Activated naive CD4-positive, alpha-beta T cell treated with anti-CD3 and anti-CD28 coated beads, Interleukin-2, amount 50 U/mL, for 16 hours (primary cell): ENCODE measurements around the gene MAN1C1.
"Not testable (repeated sequence)": the region's sequence is repeated elsewhere in the genome, so short reads cannot be mapped to it uniquely, and the experiment has no call there.

ENCODE experiments used
- DNase-seq: peaks from one replicate; pipeline ENCODE4 v3.0.0-alpha.2; 2020

MAN1C1 gene

GRCh38 chr1:25683731-25684130, 67.1 kb downstream of the MAN1C1 start:
- no peak for DNase-seq

DNA sequence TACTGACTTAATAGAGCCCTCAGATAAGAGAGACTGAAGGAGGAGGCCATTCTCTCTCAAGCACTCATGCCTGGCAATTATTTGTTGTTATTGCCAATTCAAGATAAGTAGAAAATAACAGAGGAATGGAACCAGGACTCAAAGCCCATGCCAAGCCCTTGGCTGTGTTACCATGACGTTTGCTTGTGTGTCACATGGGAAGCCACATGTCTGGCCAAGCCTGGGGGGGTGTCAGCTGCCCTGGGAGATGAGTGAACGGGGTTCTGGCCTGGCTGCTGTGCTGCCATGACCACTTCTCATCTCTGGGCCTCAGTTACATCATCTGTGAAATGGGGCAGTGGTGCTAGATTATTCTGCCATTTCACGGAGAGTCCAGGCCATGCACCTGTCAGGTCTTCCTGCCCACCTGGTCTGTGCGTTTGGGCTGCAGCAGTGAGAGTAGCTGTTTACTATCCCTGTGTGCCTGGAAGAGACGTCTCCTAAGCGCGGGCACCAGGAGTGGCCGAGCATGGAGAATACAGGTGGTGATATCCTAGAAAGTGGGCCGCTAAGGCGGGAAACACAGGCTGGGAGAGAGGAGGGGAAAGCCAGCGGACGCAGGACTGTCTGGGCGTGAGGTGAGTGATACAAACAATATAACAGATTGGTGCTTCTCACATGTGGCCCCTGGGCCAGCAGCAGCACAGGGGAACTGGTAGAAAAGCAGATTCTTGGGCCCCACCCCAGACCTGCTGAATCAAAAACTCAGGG, 67.8 kb downstream of the MAN1C1 start:
- no peak for DNase-seq

GRCh38 chr1:25685211-25685750, 68.7 kb downstream of the MAN1C1 start:
- DNase-seq, result no peak

GRCh38 chr1:25685938-25686665, 69.5 kb downstream of the MAN1C1 start:
- DNase-seq, result no peak

- no peak for DNase-seq
Observed at GRCh38 chr1:25687221-25688017, 70.8 kb downstream of the MAN1C1 start.

DNA sequence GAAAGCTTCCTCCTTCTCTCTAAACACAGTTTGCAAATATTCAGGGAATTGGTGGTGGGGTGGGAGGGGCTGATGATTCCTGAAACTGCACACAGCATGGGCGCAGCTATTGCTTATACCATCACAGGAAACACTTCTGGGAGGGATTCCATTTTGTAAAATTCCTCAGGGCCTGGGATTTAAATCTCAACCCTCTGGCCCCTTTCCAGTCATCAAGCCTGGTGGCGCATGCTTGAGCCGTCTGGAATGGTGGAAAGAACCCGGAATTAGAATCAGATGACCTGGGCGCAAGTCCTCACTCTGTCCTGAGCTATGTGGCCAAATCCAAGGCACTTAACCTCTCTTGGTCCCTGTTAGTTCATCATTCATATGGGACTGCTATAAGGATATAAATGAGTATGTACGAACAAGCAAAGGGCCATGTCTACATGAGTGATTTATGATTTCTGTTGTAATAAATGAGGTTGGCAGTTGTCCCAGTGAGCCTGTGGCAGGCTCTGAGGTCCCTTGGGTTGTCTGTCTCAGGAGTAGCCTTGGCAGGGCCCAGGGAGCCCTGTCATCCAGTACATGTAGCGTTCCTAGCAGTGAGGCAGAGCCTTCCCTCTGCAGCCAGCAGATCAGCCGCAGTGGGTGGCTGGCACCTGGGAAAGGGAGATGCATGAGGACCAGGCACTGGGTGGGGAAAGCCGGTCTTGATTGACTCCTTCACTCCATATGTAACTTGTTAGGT, 72.0 kb downstream of the MAN1C1 start:
- no peak for DNase-seq

DNA sequence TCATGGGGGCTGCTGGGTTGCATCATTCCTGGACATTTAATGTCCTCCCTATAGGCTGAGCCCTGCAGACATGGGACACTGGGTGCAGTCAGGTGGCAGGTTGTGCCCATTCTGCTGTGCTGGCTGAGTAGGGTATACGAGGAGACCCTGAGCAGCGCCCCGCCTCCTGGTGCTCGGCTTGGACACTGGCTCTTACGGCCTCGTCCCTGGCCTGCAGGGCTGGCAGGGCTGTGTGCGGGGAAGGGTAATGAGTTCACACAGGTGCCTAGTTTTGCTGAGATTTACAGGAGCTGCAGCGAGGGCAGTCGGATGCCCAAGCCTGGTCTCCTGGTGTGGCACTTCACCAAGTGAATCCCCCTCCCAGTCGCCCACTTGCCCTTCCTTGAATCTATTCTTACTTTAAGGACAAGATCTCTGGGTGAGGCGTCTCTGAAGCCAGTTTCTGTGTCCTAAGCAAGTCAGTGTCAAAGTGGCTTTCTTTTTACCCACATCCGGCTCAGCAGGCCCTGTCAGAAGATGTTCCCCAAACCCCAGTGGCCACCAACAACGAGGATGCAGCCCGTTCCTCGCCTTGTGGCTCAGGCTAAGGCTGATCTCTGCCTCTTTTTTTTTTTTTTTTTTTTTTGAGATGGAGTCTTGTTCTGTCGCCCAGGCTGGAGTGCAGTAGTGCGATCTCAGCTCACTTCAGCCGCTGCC, 73.2 kb downstream of the MAN1C1 start:
- no peak for DNase-seq

DNA sequence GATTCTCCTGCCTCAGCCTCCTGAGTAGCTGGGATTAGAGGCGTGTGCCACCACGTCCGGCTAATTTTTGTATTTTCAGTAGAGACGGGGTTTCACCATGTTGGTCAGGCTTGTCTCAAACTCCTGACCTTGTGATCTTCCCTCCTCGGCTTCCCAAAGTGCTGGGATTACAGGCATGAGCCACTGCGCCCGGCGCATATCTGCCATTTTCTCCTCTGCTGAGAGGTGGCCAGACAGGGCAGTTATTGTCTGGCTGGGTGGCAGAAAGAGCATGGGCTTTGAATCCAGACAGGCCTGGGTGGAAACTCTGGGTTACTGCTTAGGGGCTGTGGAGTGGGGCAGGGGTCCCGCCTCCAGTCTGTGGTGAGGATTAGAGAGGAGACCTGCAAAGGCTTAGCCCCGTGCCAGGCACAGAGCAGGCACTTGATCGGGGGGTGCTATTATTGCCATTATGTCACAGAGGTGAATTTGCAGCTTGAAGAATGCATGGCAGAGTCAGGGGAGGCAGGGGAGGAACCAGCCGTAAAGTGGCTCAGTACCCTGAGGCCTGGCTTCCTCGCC, 73.9 kb downstream of the MAN1C1 start:
- no peak for DNase-seq

- DNase-seq, result no peak
Observed at GRCh38 chr1:25691211-25691610, 74.6 kb downstream of the MAN1C1 start.

DNA sequence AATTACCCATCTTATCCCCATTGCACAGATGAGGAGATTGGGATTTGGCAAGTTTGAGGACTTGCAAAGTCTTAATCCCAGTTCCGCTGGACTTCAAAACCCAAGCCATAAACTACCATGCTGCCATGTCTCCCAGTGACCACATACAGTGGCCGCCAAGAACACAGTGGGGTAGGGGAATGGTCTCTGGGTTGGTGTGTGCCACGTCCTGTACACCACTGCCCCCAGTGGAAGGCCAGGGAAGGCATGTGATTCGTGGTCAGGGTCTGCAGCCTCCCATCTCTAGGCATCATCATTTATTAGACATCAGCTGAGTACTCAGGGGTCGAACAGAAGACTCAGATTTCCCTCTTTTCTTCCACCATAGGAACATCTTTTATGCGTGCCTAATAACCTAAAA, 76.0 kb downstream of the MAN1C1 start:
- DNase-seq, result peak; percentile 46

- DNase-seq, result no peak
Observed at GRCh38 chr1:25694167-25695007, 77.8 kb downstream of the MAN1C1 start.

- DNase-seq, result no peak
Observed at GRCh38 chr1:25695090-25695770, 78.6 kb downstream of the MAN1C1 start.

DNA sequence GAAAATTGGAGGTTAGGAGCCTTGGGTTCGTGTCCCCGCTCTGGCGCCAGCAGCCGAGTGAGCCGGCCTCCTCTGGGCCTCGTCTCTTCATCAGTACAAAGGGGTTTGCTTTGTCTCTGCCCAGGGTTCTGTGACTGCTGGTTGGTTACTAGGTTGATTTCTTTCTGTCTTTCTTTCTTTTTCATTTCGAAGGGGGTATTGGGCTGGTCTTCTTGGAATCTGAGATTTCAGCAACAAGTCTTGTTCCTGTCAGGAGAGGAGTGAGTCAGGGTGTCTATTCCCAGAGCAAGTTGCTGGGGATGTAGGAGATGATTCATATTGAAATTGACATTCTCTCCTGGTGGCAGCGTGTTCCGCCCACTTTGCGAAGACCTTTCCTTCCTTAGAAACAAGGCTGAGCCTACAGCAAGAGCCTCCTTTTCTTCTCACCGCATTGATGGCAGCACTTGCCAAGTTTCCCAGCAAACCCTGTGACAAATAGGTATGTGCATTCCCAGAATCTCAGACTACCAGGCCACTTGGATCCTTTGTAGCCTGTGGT, 79.2 kb downstream of the MAN1C1 start:
- DNase-seq, result no peak

DNA sequence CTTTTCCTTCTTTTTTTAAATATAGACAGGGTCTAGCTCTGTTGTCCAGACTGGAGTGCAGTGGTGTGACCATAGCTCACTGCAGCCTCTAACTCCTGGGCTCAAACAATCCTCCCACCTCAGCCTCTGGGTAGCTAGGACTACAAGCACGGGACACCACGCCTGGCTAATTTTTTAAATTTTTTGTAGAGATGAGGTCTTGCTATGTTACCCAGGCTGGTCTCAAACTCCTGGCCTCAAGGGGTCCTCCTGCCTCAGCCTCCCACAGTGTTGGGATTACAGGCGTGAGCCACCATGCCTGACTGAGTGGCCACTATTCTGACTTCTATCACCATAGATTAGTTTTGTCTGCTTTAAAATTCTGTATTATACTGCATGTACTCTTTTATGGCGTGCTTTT, 80.1 kb downstream of the MAN1C1 start:
- not testable (repeated sequence) for DNase-seq

DNA sequence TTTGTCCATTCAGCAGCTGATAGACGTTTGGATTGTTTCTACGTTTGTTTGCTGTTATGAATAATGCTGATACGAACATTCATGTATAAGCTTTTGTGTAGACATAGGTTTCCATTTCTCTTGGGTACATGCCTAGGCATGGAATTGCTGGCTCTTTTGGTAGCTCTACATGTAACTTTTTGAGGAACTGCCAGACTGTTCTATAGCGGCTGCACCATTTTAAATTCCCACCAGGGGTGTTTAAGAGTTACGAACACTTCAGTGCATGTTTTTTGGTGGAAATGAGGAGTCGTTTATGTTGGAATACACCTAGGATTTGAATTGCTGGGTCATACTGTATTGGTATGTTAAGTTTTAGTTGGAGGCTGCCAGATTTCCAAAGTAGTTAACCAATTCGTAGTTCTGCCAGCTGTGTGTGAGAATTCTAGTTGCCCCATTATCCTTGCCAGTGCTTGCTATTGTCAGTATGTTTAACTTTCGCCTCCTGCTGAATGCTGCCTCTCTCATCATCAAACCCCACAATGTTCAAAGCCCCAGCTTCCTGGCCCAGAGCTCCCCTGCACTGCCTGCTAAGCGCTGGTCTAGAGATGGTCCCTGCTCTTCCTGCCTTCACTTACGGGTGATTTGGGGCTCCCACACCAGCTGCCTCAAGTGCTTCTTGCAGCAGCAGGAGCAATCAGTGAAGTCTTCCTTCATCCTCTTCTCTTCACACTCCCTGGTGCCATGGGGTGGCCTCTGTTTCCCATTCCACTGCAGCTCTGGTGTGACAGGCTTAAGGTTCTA, 81.0 kb downstream of the MAN1C1 start:
- no peak for DNase-seq

DNA sequence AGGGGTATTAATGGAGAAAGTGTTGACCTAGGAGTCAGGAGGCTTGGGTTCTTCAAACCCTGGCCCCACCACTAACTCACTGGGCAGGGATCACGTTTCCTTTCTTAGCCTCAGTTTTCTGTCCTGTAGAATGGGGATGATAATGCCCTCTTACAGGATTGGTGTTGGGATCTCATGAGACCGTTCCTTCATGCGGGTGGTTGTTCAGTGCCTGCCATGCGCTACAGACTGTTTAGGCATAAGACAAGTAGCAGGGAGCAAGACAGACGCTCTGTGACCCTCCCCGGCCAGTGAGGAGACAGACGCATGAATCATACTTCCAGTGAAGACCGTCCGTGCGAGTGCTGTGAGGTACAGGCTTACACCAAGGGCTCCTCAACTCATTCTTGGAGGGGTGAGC, 81.7 kb downstream of the MAN1C1 start:
- no peak for DNase-seq

- DNase-seq, result not testable (repeated sequence)
Observed at GRCh38 chr1:25699059-25699458, 82.5 kb downstream of the MAN1C1 start.

- DNase-seq, result no peak
Observed at GRCh38 chr1:25699500-25700143, 83.0 kb downstream of the MAN1C1 start.
